SU-DHL-6 (cell line): ENCODE measurements around the gene ADAM12.

ENCODE experiments used
- H2AFZ ChIP-seq: fragments of 200-600 bp; sonication (generic); 2 replicates; pipeline ENCODE4 v1.6.1; 2014; ENCODE audit warnings: low read depth, mild to moderate bottlenecking, moderate library complexity, mixed read lengths, antibody characterized with exemption, low read length; ENCODE audit not compliant: severe bottlenecking
- H3F3A ChIP-seq: fragments of 200-600 bp; shearing (Covaris generic); 2 replicates; pipeline ENCODE4 v1.6.0; 2016; ENCODE audit warnings: antibody characterized with exemption, mild to moderate bottlenecking; ENCODE audit not compliant: insufficient read depth
- H3K27ac ChIP-seq: fragments of 200-600 bp; sonication (generic); 2 replicates; pipeline ENCODE4 v1.5.1; 2016; ENCODE audit warnings: low read depth, mild to moderate bottlenecking, low read length, moderate library complexity, mixed read lengths
- H3K27me3 ChIP-seq: fragments of 200-600 bp; sonication (generic), shearing (Covaris generic); 2 replicates; pipeline ENCODE4 v1.6.0; 2014; ENCODE audit warnings: mild to moderate bottlenecking, low read length
- H3K36me3 ChIP-seq: fragments of 200-600 bp; sonication (generic); 2 replicates; pipeline ENCODE4 v1.6.1; 2014; ENCODE audit warnings: mild to moderate bottlenecking, low read length, mixed read lengths
- H3K4me2 ChIP-seq: fragments of 300-600, 200-600 bp; shearing (Covaris generic), sonication (generic); 2 replicates; pipeline ENCODE4 v1.6.0; 2014; ENCODE audit warnings: low read length, low read depth, mild to moderate bottlenecking; ENCODE audit not compliant: poor library complexity, severe bottlenecking
- H3K4me3 ChIP-seq: fragments of 200-600 bp; sonication (generic); 2 replicates; pipeline ENCODE4 v1.5.1; 2014; ENCODE audit warnings: antibody characterized with exemption, low read length, mild to moderate bottlenecking, mixed read lengths; ENCODE audit not compliant: insufficient read depth, poor library complexity, severe bottlenecking
- H3K79me2 ChIP-seq: fragments of 200-600 bp; sonication (generic); 2 replicates; pipeline ENCODE4 v1.6.1; 2014; ENCODE audit warnings: mild to moderate bottlenecking, low read length, moderate library complexity; ENCODE audit not compliant: insufficient read depth
- H3K9ac ChIP-seq: fragments of 200-600 bp; sonication (generic); 2 replicates; pipeline ENCODE4 v1.7.0; 2014; ENCODE audit warnings: mild to moderate bottlenecking, low read length
- H3K9me2 ChIP-seq: fragments of 200-600 bp; sonication (generic); replicated peaks from 2 replicates; pipeline ENCODE4 v1.6.1; 2014; ENCODE audit warnings: low read length; ENCODE audit not compliant: insufficient read depth
- H3K9me3 ChIP-seq: fragments of 200-600 bp; sonication (generic); 2 replicates; pipeline ENCODE4 v1.6.1; 2014; ENCODE audit warnings: low read length, mixed read lengths; ENCODE audit not compliant: insufficient read depth
- H4K20me1 ChIP-seq: fragments of 200-600 bp; sonication (generic); 2 replicates; pipeline ENCODE4 v1.6.1; 2014; ENCODE audit warnings: low read depth, mild to moderate bottlenecking, antibody characterized with exemption, low read length, moderate library complexity, mixed read lengths
- EZH2phosphoT487 ChIP-seq: fragments of 200-600 bp; sonication (generic), shearing (Covaris generic); conservative IDR thresholded peaks from 2 replicates; pipeline ENCODE4 v1.6.1; 2018; ENCODE audit warnings: mild to moderate bottlenecking, antibody characterized with exemption, low read length, moderate library complexity, mixed read lengths
- TF ChIP-seq, protein P1 (sequence below): fragments of 200-600 bp; sonication (generic); IDR thresholded peaks from one replicate; pipeline ENCODE4 v1.5.1; 2017; ENCODE audit warnings: antibody characterized with exemption, mild to moderate bottlenecking, low read length, moderate library complexity; ENCODE audit not compliant: insufficient read depth, poor library complexity, severe bottlenecking

The ADAM12 gene

DNA sequence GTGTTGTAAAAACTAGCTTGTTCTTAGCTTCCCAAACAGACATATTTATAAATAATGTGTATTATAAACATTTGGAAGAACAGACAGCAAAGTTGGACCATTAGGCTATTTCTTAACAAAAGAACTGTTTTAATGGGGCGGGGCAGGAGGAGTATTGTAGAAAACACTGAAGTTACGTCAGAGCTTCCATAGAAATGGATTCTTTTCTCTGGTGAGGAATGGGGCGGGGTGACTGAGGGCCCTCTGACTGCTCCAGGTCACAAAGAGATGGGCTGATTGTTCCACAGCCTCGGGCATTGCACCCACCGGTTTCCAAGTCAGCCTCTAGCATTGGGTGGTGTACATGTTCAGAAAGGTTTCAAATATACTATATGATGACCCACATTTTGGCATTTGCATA, 36.8 kb upstream of the ADAM12 start:
- no peaks in the 10 kb centered on the region for H3K9me3 ChIP-seq
- no peaks in the 10 kb centered on the region for H3F3A ChIP-seq
- no peaks in the 10 kb centered on the region for H3K79me2 ChIP-seq
- no peak overlapping the region for H3K4me3 ChIP-seq
- no peaks in the 10 kb centered on the region for H3K36me3 ChIP-seq
- no peak overlapping the region for H3K27ac ChIP-seq
- no peak overlapping the region for H3K9ac ChIP-seq
- no peaks in the 10 kb centered on the region for H3K27me3 ChIP-seq
- H4K20me1 ChIP-seq: no peaks in the 10 kb centered on the region
- no peaks in the 10 kb centered on the region for H3K9me2 ChIP-seq
- TF ChIP-seq EZH2phosphoT487: no peak
- TF ChIP-seq, protein P1, sequence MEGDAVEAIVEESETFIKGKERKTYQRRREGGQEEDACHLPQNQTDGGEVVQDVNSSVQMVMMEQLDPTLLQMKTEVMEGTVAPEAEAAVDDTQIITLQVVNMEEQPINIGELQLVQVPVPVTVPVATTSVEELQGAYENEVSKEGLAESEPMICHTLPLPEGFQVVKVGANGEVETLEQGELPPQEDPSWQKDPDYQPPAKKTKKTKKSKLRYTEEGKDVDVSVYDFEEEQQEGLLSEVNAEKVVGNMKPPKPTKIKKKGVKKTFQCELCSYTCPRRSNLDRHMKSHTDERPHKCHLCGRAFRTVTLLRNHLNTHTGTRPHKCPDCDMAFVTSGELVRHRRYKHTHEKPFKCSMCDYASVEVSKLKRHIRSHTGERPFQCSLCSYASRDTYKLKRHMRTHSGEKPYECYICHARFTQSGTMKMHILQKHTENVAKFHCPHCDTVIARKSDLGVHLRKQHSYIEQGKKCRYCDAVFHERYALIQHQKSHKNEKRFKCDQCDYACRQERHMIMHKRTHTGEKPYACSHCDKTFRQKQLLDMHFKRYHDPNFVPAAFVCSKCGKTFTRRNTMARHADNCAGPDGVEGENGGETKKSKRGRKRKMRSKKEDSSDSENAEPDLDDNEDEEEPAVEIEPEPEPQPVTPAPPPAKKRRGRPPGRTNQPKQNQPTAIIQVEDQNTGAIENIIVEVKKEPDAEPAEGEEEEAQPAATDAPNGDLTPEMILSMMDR: no peak
- no peak overlapping the region for H2AFZ ChIP-seq
- H3K4me2 ChIP-seq: no peak overlapping the region

- Histone ChIP-seq H3K79me2 (no peaks in the 10 kb centered on the region), H3K27me3 (no peaks in the 10 kb centered on the region), H3F3A (no peaks in the 10 kb centered on the region), H3K9me3 (no peaks in the 10 kb centered on the region), H3K27ac (no peak overlapping the region), H3K9ac (no peak overlapping the region), H3K4me3 (no peak overlapping the region), H2AFZ (no peak overlapping the region), H3K4me2 (no peak overlapping the region), H3K36me3 (no peaks in the 10 kb centered on the region), H4K20me1 (no peaks in the 10 kb centered on the region), H3K9me2 (no peaks in the 10 kb centered on the region)
- TF ChIP-seq, protein P1: no peak
- TF ChIP-seq EZH2phosphoT487: no peak
These were observed 35.6 kb upstream of the ADAM12 start for GRCh38 chr10:126423732-126424491.

GRCh38 chr10:126422567-126422966, 34.3 kb upstream of the ADAM12 start:
- Histone ChIP-seq H3K27me3 (no peaks in the 10 kb centered on the region), H3K4me3 (no peak overlapping the region), H4K20me1 (no peaks in the 10 kb centered on the region), H3K79me2 (no peaks in the 10 kb centered on the region), H2AFZ (no peak overlapping the region), H3K36me3 (no peaks in the 10 kb centered on the region), H3K4me2 (no peak overlapping the region), H3K9ac (no peak overlapping the region), H3F3A (no peaks in the 10 kb centered on the region), H3K9me3 (no peaks in the 10 kb centered on the region), H3K27ac (no peak overlapping the region), H3K9me2 (no peaks in the 10 kb centered on the region)
- TF ChIP-seq, protein P1: no peak
- no peak for TF ChIP-seq EZH2phosphoT487
